ENCODE results near the gene CSRP3. TPM values are rescaled to one million over a fixed set of nuclear protein-coding genes. Genes with fewer than 3 reads are reported as not detected.
A peak's percentile ranks its signal among the peaks of the same experiment; 100 is the strongest.

The CSRP3 gene
- total and polyA plus RNA-seq, 9 of the 15 experiments (the other 6 are each of a cell fraction or from before 2014, with no cell fraction given): 0.14 TPM; not detected in 8

- TF ChIP-seq, protein P1, sequence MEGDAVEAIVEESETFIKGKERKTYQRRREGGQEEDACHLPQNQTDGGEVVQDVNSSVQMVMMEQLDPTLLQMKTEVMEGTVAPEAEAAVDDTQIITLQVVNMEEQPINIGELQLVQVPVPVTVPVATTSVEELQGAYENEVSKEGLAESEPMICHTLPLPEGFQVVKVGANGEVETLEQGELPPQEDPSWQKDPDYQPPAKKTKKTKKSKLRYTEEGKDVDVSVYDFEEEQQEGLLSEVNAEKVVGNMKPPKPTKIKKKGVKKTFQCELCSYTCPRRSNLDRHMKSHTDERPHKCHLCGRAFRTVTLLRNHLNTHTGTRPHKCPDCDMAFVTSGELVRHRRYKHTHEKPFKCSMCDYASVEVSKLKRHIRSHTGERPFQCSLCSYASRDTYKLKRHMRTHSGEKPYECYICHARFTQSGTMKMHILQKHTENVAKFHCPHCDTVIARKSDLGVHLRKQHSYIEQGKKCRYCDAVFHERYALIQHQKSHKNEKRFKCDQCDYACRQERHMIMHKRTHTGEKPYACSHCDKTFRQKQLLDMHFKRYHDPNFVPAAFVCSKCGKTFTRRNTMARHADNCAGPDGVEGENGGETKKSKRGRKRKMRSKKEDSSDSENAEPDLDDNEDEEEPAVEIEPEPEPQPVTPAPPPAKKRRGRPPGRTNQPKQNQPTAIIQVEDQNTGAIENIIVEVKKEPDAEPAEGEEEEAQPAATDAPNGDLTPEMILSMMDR (IDR thresholded peaks at IDR 0.05 in 2 of 3, conservative IDR thresholded peaks at IDR 0.05 in 1 of 3; ENCODE audit: insufficient read depth in 2 of 3, low read depth in 1 of 3, low read length in 3 of 3): no peak
- TF ChIP-seq MCM3 (IDR thresholded peaks at IDR 0.05) (no peak), PHB2 (IDR thresholded peaks at IDR 0.05; ENCODE audit: low read depth) (no peak), KDM4B (IDR thresholded peaks at IDR 0.05; ENCODE audit: borderline replicate concordance in 2 of 2, low read depth in 1 of 2) (no peak), CBFA2T2 (conservative IDR thresholded peaks at IDR 0.05) (peak; percentile 46), ZNF184 (CRISPR knock-in tag; IDR thresholded peaks at IDR 0.05) (no peak), ZZZ3 (IDR thresholded peaks at IDR 0.05) (no peak), MED1 (CRISPR knock-in tag; IDR thresholded peaks at IDR 0.05; ENCODE audit: borderline replicate concordance) (no peak), RB1 (IDR thresholded peaks at IDR 0.05; ENCODE audit: low read depth) (no peak), ILK (tag; IDR thresholded peaks at IDR 0.05; ENCODE audit: borderline replicate concordance, low read depth) (no peak), TAF15 (IDR thresholded peaks at IDR 0.05; ENCODE audit: low read depth, low read length) (no peak), PHTF2 (CRISPR knock-in tag; IDR thresholded peaks at IDR 0.05) (no peak), ZHX1 (conservative IDR thresholded peaks at IDR 0.05; ENCODE audit: low read length) (no peak), ZNF644 (tag; IDR thresholded peaks at IDR 0.05; ENCODE audit: low read depth) (peak; percentile 16), CCAR2 (IDR thresholded peaks at IDR 0.05; ENCODE audit: low read depth, low read length) (no peak), ZBTB2 (IDR thresholded peaks at IDR 0.05) (no peak), MEF2A (IDR thresholded peaks at IDR 0.05; ENCODE audit: control insufficient read depth, low read depth, low read length) (no peak), ZSCAN29 (IDR thresholded peaks at IDR 0.05) (no peak), SMAD3 (CRISPR knock-in tag; conservative IDR thresholded peaks at IDR 0.05) (no peak), FOXK2 (conservative IDR thresholded peaks at IDR 0.05 in 1 of 2, IDR thresholded peaks at IDR 0.05 in 1 of 2; ENCODE audit: low read depth in 2 of 2) (no peak), SMAD4 (CRISPR knock-in tag; conservative IDR thresholded peaks at IDR 0.05) (peak; percentile 52; the same call in 1 of the 2 replicates)
- TF ChIP-seq, protein P2, sequence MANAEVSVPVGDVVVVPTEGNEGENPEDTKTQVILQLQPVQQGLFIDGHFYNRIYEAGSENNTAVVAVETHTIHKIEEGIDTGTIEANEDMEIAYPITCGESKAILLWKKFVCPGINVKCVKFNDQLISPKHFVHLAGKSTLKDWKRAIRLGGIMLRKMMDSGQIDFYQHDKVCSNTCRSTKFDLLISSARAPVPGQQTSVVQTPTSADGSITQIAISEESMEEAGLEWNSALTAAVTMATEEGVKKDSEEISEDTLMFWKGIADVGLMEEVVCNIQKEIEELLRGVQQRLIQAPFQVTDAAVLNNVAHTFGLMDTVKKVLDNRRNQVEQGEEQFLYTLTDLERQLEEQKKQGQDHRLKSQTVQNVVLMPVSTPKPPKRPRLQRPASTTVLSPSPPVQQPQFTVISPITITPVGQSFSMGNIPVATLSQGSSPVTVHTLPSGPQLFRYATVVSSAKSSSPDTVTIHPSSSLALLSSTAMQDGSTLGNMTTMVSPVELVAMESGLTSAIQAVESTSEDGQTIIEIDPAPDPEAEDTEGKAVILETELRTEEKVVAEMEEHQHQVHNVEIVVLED (CRISPR knock-in tag; IDR thresholded peaks at IDR 0.05): no peak
Measured at GRCh38 chr11:19173004-19173689, 28.6 kb downstream of the CSRP3 start (continued).
